Central memory CD8-positive, alpha-beta T cell (primary cell): ENCODE results near the gene STAT4.

ENCODE experiments used
- ATAC-seq: fragments of 150-1000 bp; cut with Tn5 transposase; replicated peaks from 2 replicates; pipeline ENCODE4 v1.10.0; 2022; ENCODE audit warnings: mild to moderate bottlenecking, moderate FRiP score, moderate number of reproducible peaks; ENCODE audit not compliant: poor library complexity, severe bottlenecking; ENCODE audit errors: extremely low read depth
- DNase-seq, 2 donors: peaks; one replicate each; pipeline ENCODE4 v3.0.0; 2021; ENCODE audit warnings: low spot score in 2 of 2
- H3K27ac Mint-ChIP-seq: one replicate; pipeline ENCODE4 v1.8.0; 2022; ENCODE audit warnings: low read depth, mild to moderate bottlenecking, moderate library complexity, mixed read lengths
- H3K27me3 Mint-ChIP-seq: one replicate; pipeline ENCODE4 v1.8.0; 2022; ENCODE audit warnings: mixed read lengths
- H3K36me3 Mint-ChIP-seq: one replicate; pipeline ENCODE4 v1.8.0; 2022; ENCODE audit warnings: mild to moderate bottlenecking, moderate library complexity, mixed read lengths; ENCODE audit not compliant: insufficient read depth
- H3K4me1 Mint-ChIP-seq: one replicate; pipeline ENCODE4 v1.8.0; 2022; ENCODE audit warnings: mixed read lengths
- H3K4me3 Mint-ChIP-seq: one replicate; pipeline ENCODE4 v1.8.0; 2022; ENCODE audit warnings: mild to moderate bottlenecking, moderate library complexity, mixed read lengths
- H3K9me3 Mint-ChIP-seq: one replicate; pipeline ENCODE4 v1.8.0; 2022; ENCODE audit warnings: mixed read lengths

Gene STAT4

DNA sequence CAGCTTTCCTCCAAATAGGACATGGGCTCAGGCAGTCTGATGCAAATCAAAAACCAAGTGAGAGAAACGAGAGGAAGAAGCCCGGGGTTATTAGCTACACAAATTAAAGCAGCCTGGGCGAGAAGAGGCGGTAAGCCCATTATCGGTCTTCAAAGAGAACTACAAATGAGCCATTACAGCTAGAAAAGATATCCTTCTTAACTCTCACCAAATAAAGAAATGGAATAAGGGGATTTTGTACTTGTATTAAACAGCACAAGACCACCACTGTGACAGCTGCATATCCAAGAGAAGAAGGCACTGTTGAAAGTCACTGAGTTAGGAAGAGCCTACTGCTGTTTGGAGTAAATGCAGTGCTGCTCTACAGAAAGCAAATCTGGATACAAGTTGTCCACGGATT is 169.5 kb downstream of the STAT4 start:
- peak overlapping the region; percentile 0 for H3K27ac Mint-ChIP-seq
- ATAC-seq (no peak), DNase-seq (no peak)
- no peak overlapping the region for H3K4me3 Mint-ChIP-seq
- no peaks in the 10 kb centered on the region for H3K27me3 Mint-ChIP-seq
- H3K9me3 Mint-ChIP-seq: no peaks in the 10 kb centered on the region
- H3K36me3 Mint-ChIP-seq: peaks cover 85% of the 10 kb centered on the region
- H3K4me1 Mint-ChIP-seq: peaks cover 7% of the 10 kb centered on the region

DNA sequence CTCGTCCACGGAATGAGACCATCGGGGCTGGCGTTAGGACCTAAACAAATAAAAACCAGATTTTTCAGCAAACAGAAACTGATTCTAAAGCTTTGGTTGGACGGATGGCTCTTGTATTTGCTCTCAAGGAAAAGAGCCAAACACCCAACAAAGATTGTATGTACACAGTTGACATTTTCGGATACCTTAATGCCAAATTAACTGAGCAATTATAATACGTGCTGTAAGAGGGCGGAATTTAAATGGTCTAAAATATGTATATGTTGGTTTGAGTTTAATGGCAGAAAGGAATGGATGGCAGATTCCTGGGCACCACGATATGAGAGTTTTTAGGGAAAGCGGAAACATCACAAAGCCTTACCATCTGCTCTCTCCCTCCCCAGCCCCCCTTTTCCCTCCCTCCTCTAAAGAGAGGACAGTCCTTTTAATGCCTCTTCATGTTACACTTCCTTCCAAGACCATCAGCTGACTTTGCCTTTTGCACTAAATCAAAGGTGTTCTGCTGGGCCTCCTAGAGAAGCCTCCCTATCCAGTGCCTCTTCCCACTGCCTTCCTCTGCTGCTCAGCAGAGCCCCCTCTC is 170.1 kb downstream of the STAT4 start:
- H3K4me3 Mint-ChIP-seq: no peak overlapping the region
- H3K4me1 Mint-ChIP-seq: peaks cover 7% of the 10 kb centered on the region
- no peaks in the 10 kb centered on the region for H3K9me3 Mint-ChIP-seq
- no peak for DNase-seq
- peak overlapping the region; percentile 0 for H3K27ac Mint-ChIP-seq
- peaks cover 85% of the 10 kb centered on the region for H3K36me3 Mint-ChIP-seq
- H3K27me3 Mint-ChIP-seq: no peaks in the 10 kb centered on the region
- no peak for ATAC-seq

DNA sequence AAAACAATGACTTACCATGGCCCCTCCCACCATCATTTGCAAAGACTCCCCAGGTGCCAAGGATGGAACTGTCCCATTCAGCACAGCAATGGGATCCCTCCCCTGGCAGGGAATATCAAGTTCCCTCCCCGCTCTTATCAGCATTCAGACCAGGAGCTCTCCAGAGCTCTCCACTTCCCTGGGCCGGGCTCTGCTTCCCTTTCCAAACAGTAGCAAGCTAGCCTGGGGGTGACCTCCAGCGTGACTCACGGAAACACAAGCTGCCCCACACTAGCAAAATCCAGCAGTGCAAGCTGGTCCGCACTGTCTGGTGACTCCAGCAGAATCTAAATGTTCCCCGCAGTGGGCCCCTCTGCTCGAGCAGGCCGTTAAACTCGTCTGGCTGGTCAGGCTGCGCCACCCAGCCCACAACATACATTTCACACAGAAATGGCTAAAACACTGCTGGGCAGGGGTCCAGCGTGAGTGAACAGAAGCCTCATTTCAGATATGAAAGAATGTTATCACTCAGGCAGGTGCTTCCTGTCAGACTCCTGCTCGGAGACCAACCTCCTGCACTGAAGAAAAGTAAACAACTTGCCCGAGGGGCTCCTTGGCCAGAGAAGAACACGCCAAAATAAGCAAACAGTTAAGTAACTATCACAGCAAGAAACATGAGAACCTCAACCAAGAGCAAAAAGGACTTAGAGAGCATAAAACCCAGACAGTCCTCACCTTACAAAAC is 170.7 kb downstream of the STAT4 start:
- H3K36me3 Mint-ChIP-seq: peaks cover 88% of the 10 kb centered on the region
- DNase-seq (no peak), ATAC-seq (no peak)
- no peak overlapping the region for H3K4me3 Mint-ChIP-seq
- H3K9me3 Mint-ChIP-seq: no peaks in the 10 kb centered on the region
- H3K27ac Mint-ChIP-seq: peak overlapping the region; percentile 44
- peaks cover 7% of the 10 kb centered on the region for H3K4me1 Mint-ChIP-seq
- no peaks in the 10 kb centered on the region for H3K27me3 Mint-ChIP-seq
